ENCODE measurements around the gene PRIM1.

- TF ChIP-seq CTCF (conservative IDR thresholded peaks at IDR 0.05; ENCODE audit: low read length) (no peak), EZH2phosphoT487 (IDR thresholded peaks at IDR 0.05; ENCODE audit: borderline replicate concordance) (no peak)
Measured at GRCh38 chr12:56775638-56776037, 23.5 kb upstream of the PRIM1 start.
